Vagina (tissue), 2 donors: ENCODE results near the gene RAD51AP1. TPM values are rescaled to one million over a fixed set of nuclear protein-coding genes. Genes with fewer than 3 reads are reported as not detected.

ENCODE experiments used
- DNase-seq, 2 donors: peaks; one replicate each; pipeline ENCODE4 v3.0.0-alpha.2; 2017; ENCODE audit errors: extremely low spot score in 2 of 2
- H3K27ac ChIP-seq: fragments of 200-600 bp; sonication (generic); one replicate; pipeline ENCODE4 v1.5.1; 2019
- H3K27me3 ChIP-seq: fragments of 200-600 bp; sonication (generic); one replicate; pipeline ENCODE4 v1.5.1; 2019
- H3K36me3 ChIP-seq, 2 donors: fragments of 200-600 bp; sonication (generic); one replicate each; pipeline ENCODE4 v1.5.1; 2017 to 2019
- H3K4me1 ChIP-seq: fragments of 200-600 bp; sonication (generic); one replicate; pipeline ENCODE4 v1.5.1; 2019
- H3K4me3 ChIP-seq, 2 donors: fragments of 200-600 bp; sonication (generic); 1 replicate in 1 of 2; 2 replicates in 1 of 2; pipeline ENCODE4 v1.5.1; 2016 to 2019
- H3K9me3 ChIP-seq: fragments of 200-600 bp; sonication (generic); one replicate; pipeline ENCODE4 v1.5.1; 2019
- POLR2A ChIP-seq, 2 donors: fragments of 450-650 bp; IDR thresholded peaks; one replicate each; pipeline ENCODE4 v1.6.1; 2017; ENCODE audit warnings: antibody characterized with exemption in 2 of 2, mild to moderate bottlenecking in 2 of 2, moderate library complexity in 2 of 2
- POLR2AphosphoS5 ChIP-seq, 2 donors: sonication (generic); formaldehyde crosslinking; IDR thresholded peaks; one replicate each; pipeline ENCODE4 v1.9.0; 2017; ENCODE audit warnings: antibody characterized with exemption in 2 of 2, mild to moderate bottlenecking in 2 of 2, low read depth in 1 of 2; ENCODE audit not compliant: insufficient read depth in 1 of 2
- intact Hi-C: fragments of 100-400 bp; cut with DNase I; formaldehyde crosslinking; loops from one replicate; pipeline ENCODE4 v1.15.1; 2023
- total RNA-seq: library from RNA; depleted of rRNA; stranded (reverse); fragments of >200 nt; gene quantifications from one replicate; pipeline ENCODE4 v1.2.3, GENCODE V29; 2016
- TF ChIP-seq, protein P1 (sequence below), 3 experiments: fragments of 450-650 bp in 2 of 3; fragments of 200-600 bp in 1 of 3; sonication (generic) in 1 of 3; IDR thresholded peaks; one replicate each; pipeline ENCODE4 v1.5.1; 2017 to 2019; ENCODE audit warnings: antibody characterized with exemption in 3 of 3, mild to moderate bottlenecking in 2 of 3, moderate library complexity in 2 of 3

The RAD51AP1 gene
- total RNA-seq, 1 donor from 2014 or later, result 4.2 TPM

DNA sequence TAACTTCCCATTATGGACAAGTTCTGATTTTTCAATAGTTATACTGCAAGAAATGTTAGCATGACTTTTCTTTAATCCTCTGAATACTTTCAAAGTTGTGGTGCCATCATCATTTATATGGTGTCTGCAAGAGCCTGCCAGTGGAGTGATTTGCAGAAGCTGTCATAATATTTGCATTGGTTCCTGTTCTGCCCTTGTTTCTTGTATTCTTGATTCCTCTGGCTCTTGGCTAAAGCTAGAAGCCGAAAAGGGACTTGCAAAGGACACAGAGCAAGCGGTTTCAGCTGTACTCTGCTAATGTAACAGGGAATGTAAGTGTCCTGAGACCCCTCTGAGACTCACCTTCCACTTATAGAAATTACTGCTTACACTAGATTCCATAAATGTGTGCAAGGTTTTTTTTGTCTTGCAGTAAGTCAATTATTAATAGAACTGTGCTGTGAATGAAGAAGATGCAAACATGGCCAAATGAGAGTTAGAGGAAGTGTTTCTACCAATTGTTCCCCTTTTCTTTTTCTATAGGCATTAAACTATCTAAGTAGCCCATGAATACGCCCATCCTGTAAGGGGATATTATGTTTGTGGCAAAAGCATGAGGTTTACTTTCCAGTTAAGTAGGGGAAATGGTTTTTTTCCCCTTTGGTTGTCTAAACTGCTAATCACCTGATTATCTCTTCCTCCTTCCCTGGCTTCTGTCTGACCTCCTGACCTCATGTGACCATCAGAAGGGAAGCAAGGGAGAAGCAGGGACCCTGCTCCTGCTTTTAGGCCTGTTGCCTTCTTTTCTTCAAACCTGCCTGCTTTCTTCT is 28.6 kb downstream of the RAD51AP1 start:
- intact Hi-C loops, result no loop called here
- H3K27ac ChIP-seq, result no peak overlapping the region
- no peak for DNase-seq

GRCh38 chr12:4569261-4569660 is 30.6 kb downstream of the RAD51AP1 start:
- no peak overlapping the region for H3K27ac ChIP-seq
- no peaks in the 10 kb centered on the region for H3K36me3 ChIP-seq
- no peaks in the 10 kb centered on the region for H3K27me3 ChIP-seq
- H3K9me3 ChIP-seq, result no peaks in the 10 kb centered on the region
- DNase-seq, result no peak
- no peak overlapping the region for H3K4me3 ChIP-seq
- H3K4me1 ChIP-seq, result no peaks in the 10 kb centered on the region
- TF ChIP-seq, protein P1, sequence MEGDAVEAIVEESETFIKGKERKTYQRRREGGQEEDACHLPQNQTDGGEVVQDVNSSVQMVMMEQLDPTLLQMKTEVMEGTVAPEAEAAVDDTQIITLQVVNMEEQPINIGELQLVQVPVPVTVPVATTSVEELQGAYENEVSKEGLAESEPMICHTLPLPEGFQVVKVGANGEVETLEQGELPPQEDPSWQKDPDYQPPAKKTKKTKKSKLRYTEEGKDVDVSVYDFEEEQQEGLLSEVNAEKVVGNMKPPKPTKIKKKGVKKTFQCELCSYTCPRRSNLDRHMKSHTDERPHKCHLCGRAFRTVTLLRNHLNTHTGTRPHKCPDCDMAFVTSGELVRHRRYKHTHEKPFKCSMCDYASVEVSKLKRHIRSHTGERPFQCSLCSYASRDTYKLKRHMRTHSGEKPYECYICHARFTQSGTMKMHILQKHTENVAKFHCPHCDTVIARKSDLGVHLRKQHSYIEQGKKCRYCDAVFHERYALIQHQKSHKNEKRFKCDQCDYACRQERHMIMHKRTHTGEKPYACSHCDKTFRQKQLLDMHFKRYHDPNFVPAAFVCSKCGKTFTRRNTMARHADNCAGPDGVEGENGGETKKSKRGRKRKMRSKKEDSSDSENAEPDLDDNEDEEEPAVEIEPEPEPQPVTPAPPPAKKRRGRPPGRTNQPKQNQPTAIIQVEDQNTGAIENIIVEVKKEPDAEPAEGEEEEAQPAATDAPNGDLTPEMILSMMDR (IDR thresholded peaks at IDR 0.05), result no peak
- TF ChIP-seq POLR2AphosphoS5 (IDR thresholded peaks at IDR 0.05; ENCODE audit: insufficient read depth in 1 of 2, low read depth in 1 of 2), result no peak
- no peak for TF ChIP-seq POLR2A (IDR thresholded peaks at IDR 0.05)
- intact Hi-C loops, result no loop called here

More for the DNA sequence above, 28.6 kb downstream of the RAD51AP1 start:
- Histone ChIP-seq H3K4me1 (no peaks in the 10 kb centered on the region), H3K36me3 (no peaks in the 10 kb centered on the region), H3K4me3 (no peak overlapping the region), H3K9me3 (no peaks in the 10 kb centered on the region), H3K27me3 (no peaks in the 10 kb centered on the region)
- TF ChIP-seq POLR2AphosphoS5 (IDR thresholded peaks at IDR 0.05; ENCODE audit: insufficient read depth in 1 of 2, low read depth in 1 of 2) (no peak), POLR2A (IDR thresholded peaks at IDR 0.05) (no peak)
- TF ChIP-seq, protein P1 (IDR thresholded peaks at IDR 0.05), result no peak

DNA sequence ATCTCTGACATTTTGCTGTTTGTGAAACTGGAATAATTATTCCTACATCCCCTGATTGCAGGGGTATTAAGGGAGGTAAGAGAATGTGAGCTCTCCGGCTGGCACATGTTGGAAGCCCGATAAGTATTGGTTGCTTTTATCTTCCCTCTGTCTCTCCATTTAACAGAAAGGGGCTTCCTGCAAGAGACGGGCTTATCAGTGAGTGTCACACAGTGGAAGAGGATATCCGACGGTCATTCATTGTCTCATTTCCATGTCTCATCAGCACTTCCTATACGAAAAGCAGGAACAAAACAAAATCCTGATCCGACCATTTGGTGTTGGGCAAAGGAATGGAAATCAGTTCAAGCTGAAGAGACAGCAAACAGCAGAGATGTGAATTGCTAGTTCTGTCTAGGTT is 34.0 kb downstream of the RAD51AP1 start:
- no peaks in the 10 kb centered on the region for H3K4me1 ChIP-seq
- H3K36me3 ChIP-seq, result no peaks in the 10 kb centered on the region
- no peak for DNase-seq
- H3K27ac ChIP-seq, result no peak overlapping the region
- H3K9me3 ChIP-seq, result no peaks in the 10 kb centered on the region
- no peak overlapping the region for H3K4me3 ChIP-seq
- intact Hi-C loops, result no loop called here
- H3K27me3 ChIP-seq, result no peaks in the 10 kb centered on the region
- TF ChIP-seq, protein P1 (IDR thresholded peaks at IDR 0.05), result no peak
- TF ChIP-seq POLR2AphosphoS5 (IDR thresholded peaks at IDR 0.05; ENCODE audit: insufficient read depth in 1 of 2, low read depth in 1 of 2) (no peak), POLR2A (IDR thresholded peaks at IDR 0.05) (no peak)

DNA sequence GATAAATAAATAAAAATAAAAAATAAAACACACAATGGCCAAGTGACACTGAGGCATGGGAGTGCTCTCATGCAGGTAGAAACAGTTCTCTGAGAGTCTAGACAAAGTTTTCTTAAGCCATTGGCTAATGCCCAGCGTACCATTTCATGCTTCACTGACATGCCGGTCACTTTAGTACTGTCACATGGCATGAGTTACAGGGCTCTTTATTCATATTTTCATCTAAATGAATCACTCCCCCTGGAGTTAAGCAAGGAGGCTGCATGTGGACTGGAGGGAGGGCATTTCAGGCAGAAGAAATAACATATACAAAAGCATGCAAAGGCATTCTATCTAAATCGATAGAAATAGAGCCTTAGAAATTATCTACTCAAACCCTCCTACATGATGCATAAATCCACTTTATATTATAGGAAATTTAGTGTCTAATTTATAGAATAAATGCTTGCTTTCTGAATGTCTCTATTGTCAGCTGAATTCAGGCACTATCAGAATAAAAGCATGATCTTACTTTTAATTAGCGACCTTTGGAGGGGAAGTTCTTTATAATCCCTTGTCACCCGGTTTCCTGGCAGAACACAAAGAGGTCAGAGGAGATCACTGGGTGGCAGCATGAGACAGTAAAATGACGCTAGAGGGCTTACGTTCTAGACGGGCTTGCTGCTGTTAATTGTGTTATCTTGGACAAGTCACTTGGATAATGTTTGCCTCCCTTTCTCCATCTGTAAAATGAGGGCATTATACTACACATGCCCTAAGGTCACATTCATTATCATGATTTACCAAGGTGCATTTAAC is 40.8 kb downstream of the RAD51AP1 start:
- Histone ChIP-seq H3K27ac (no peak overlapping the region), H3K4me3 (no peak overlapping the region), H3K36me3 (no peaks in the 10 kb centered on the region), H3K9me3 (no peaks in the 10 kb centered on the region), H3K4me1 (no peaks in the 10 kb centered on the region), H3K27me3 (no peaks in the 10 kb centered on the region)
- intact Hi-C loops, result no loop called here
- no peak for DNase-seq
- TF ChIP-seq POLR2A (IDR thresholded peaks at IDR 0.05) (no peak), POLR2AphosphoS5 (IDR thresholded peaks at IDR 0.05; ENCODE audit: insufficient read depth in 1 of 2, low read depth in 1 of 2) (no peak)
- TF ChIP-seq, protein P1 (IDR thresholded peaks at IDR 0.05), result no peak
